ENCODE measurements around the gene TMEM207. TPM values are rescaled to one million over a fixed set of nuclear protein-coding genes. Genes with fewer than 3 reads are reported as not detected.

TMEM207 gene
- total and polyA plus RNA-seq, 2 of the 4 experiments (the other 2 are of a cell fraction): not detected

GRCh38 chr3:190499122-190499521 is 49.4 kb upstream of the TMEM207 start:
- no peak overlapping the region for H3K56ac ChIP-seq (ENCODE audit: extremely low read depth, insufficient read depth, low read length)
- no peak overlapping the region for H3K4me3 ChIP-seq (ENCODE audit: insufficient read depth, low read depth, low read length)
- no peak overlapping the region for H4K91ac ChIP-seq (ENCODE audit: insufficient read depth, low read depth, low read length)
- intact Hi-C loops (cut with micrococcal nuclease) (no loop called here), in situ Hi-C loops (cut with MboI; ENCODE audit: low sequenced_read_pairs) (no loop called here), dilution Hi-C loops (cut with HindIII; ENCODE audit: low sequenced_read_pairs, unreplicated experiment) (no loop called here)
- no peaks in the 10 kb centered on the region; the same call in none of the 2 replicates for H3K27me3 ChIP-seq (ENCODE audit: control insufficient read depth, insufficient read depth, low read length)
- no peaks in the 10 kb centered on the region for H4K20me1 ChIP-seq (ENCODE audit: insufficient read depth, low read length)
- TF ChIP-seq MAFK (IDR thresholded peaks at IDR 0.05; ENCODE audit: low read depth, low read length): no peak
- no peak for TF ChIP-seq POLR2A (IDR thresholded peaks at IDR 0.05; ENCODE audit: low read depth, low read length)
- TF ChIP-seq, protein P1, sequence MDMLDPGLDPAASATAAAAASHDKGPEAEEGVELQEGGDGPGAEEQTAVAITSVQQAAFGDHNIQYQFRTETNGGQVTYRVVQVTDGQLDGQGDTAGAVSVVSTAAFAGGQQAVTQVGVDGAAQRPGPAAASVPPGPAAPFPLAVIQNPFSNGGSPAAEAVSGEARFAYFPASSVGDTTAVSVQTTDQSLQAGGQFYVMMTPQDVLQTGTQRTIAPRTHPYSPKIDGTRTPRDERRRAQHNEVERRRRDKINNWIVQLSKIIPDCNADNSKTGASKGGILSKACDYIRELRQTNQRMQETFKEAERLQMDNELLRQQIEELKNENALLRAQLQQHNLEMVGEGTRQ (IDR thresholded peaks at IDR 0.05; ENCODE audit: low read depth, low read length): no peak
- TF ChIP-seq MAZ (IDR thresholded peaks at IDR 0.05; ENCODE audit: borderline replicate concordance, low read depth, low read length): no peak
- ATAC-seq (ENCODE audit: low read depth) (no peak), DNase-seq (no peak)
- no peaks in the 10 kb centered on the region for H3K36me3 ChIP-seq (ENCODE audit: control insufficient read depth, insufficient read depth, low read length)
- no peaks in the 10 kb centered on the region for H3K4me1 ChIP-seq (ENCODE audit: control insufficient read depth, insufficient read depth, low read length)
- H2AK5ac ChIP-seq (ENCODE audit: low read depth, low read length): no peak overlapping the region
- peak overlapping the region; percentile 8 for H2AFZ ChIP-seq (replicated peaks; ENCODE audit: low read length, poor library complexity)
- peak overlapping the region; percentile 50 for H2AK9ac ChIP-seq (replicated peaks; ENCODE audit: low read depth, low read length, poor library complexity)
- no peak overlapping the region for H2BK120ac ChIP-seq (ENCODE audit: low read depth, low read length)
- no peak overlapping the region for H2BK15ac ChIP-seq (ENCODE audit: low read depth, low read length)
- H3K18ac ChIP-seq (ENCODE audit: low read depth, low read length): no peak overlapping the region
- H3K9me3 ChIP-seq (ENCODE audit: control insufficient read depth, insufficient read depth, low read length): no peaks in the 10 kb centered on the region
- no peak overlapping the region for H3K27ac ChIP-seq (ENCODE audit: insufficient read depth, low read length)
- ChIA-PET POLR2A (ENCODE audit: unreplicated experiment) (no interaction called here), CTCF (no interaction called here)
- H2BK5ac ChIP-seq (ENCODE audit: low read depth, low read length, poor library complexity, severe bottlenecking): peak overlapping the region; percentile 33
- no peak overlapping the region for H3K9ac ChIP-seq (ENCODE audit: low read depth, low read length)
- H3K79me1 ChIP-seq (ENCODE audit: low read depth in 1 of 2, low read length in 2 of 2): no peaks in the 10 kb centered on the region
- H3K4ac ChIP-seq (ENCODE audit: low read depth, low read length): no peak overlapping the region
- no peaks in the 10 kb centered on the region for H3K9me1 ChIP-seq (ENCODE audit: insufficient read depth, low read length)
- H4K8ac ChIP-seq (ENCODE audit: low read depth in 2 of 2, low read length in 2 of 2): no peak overlapping the region
- WGBS, 2 experiments (ENCODE audit: extremely low coverage in 2 of 2, insufficient read length in 1 of 2): no CpG with 5 or more reads among the region's 2 CpGs
- H3K4me2 ChIP-seq (ENCODE audit: low read depth, low read length): no peak overlapping the region
- no peak overlapping the region for H3K14ac ChIP-seq (replicated peaks; ENCODE audit: low read depth, low read length)
- no peak overlapping the region for H4K5ac ChIP-seq (ENCODE audit: low read depth, low read length)
- BruUV-seq (replicated peaks): no TSS peak
- H3K23ac ChIP-seq (ENCODE audit: low read depth, low read length): no peak overlapping the region
- H2BK20ac ChIP-seq (ENCODE audit: low read depth, low read length): no peak overlapping the region
